GM23248 (cell line): Measurements from ENCODE around the gene CDC20.

Experiments
- EZH2 ChIP-seq: fragments of 200-600 bp; sonication (generic); IDR thresholded peaks from 2 replicates; pipeline ENCODE4 v1.6.1; 2018; ENCODE audit warnings: antibody characterized with exemption, mild to moderate bottlenecking; ENCODE audit not compliant: insufficient read depth, poor library complexity, severe bottlenecking
- EZH2phosphoT487 ChIP-seq: fragments of 200-600 bp; sonication (generic); IDR thresholded peaks from 2 replicates; pipeline ENCODE4 v1.6.1; 2018; ENCODE audit warnings: antibody characterized with exemption, moderate library complexity, mild to moderate bottlenecking, low read depth; ENCODE audit not compliant: insufficient read depth

GRCh38 chr1:43388613-43389012, 29.8 kb downstream of the CDC20 start:
- no peak for TF ChIP-seq EZH2
- TF ChIP-seq EZH2phosphoT487: no peak
